Activated CD4-positive, CD25-positive, alpha-beta regulatory T cell treated with anti-CD3 and anti-CD28 coated beads, Interleukin-2, amount 50 U/mL, for 72 hours (primary cell): ENCODE data around the gene CHCHD3.

Experiments used
- DNase-seq: peaks from one replicate; pipeline ENCODE4 v3.0.0; 2021

CHCHD3 gene

DNA sequence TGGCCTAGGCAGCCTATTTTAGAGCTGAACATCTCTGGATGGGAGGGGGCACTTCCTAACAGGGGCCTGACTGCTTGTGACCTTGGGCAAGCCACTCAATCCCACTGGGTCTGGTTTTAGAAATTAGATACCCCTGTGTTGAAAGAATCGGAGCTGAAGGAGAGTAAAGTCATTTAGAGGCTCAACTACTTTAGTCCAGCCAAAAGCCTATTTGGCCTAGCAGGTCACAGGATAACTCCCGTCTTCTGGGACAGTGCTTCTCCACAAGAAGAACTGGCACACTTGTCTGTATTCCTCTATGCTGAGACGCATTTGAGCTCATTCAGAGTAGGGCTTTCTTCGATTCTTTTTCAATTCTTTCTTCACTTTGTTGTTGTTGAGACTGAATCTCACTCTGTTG lies 224.2 kb downstream of the CHCHD3 start:
- no peak for DNase-seq

GRCh38 chr7:132857031-132857430 lies 224.9 kb downstream of the CHCHD3 start:
- DNase-seq, result no peak

- no peak for DNase-seq
Measured at GRCh38 chr7:132856416-132856815, 225.5 kb downstream of the CHCHD3 start.

GRCh38 chr7:132855901-132856300 lies 226.0 kb downstream of the CHCHD3 start:
- DNase-seq, result no peak

- DNase-seq, result no peak
Measured at GRCh38 chr7:132854238-132854637, 227.7 kb downstream of the CHCHD3 start.

DNA sequence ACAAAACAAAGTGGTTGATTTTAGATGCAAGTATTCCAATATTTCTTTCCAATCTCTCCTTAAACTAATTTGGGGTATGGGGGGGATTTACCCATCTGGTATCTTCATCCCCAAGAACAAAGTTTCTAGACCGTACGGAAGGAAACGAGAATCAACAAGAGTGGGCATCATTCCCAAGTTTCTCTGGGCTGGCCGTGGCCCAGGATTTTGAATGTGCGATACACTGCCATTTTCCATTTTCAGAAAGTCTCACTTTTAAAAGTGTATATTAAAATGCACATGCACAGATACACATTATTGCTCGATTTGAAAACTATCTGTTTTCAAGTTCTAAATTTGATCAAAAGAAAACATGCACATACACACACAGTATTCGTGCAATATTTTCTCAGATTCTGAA lies 234.5 kb downstream of the CHCHD3 start:
- DNase-seq, result no peak

DNA sequence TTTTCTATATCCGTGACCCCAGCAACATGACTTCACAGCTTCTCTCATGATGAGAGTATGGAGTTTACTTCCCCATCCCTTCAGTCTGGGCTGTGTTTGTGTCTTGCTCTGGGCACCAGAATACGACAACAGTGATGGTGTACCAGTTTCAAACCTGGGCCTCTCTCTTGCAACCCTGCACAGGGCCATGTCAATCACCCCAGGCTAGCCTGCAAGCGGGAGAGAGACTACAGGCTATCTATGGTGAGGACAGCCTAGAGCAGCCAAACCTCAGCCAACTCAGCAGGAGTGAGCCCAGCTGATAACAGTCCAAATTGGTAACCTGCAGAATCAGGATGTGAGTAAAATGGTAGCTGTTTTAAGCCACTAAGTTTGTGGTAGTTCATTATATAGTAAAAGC lies 235.8 kb downstream of the CHCHD3 start:
- no peak for DNase-seq

DNA sequence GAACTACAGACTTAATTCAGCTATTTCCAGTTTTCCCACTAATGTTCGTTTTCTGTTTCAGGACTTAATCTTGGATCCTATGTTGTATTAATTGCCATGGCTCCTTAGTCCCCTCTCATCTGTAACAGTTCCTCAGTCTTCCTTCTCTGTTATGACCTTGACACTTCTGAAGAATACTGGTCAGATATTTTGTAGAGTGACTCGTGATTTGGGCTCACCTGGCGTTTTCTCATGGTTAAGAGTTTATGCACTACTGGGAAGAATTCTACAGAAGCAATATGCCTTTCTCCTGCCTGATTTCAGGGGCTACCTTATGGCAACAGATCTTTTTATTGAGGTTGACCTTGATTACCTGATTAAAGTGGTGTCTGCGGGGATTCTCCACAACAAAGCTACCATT lies 239.4 kb downstream of the CHCHD3 start:
- DNase-seq, result no peak

DNA sequence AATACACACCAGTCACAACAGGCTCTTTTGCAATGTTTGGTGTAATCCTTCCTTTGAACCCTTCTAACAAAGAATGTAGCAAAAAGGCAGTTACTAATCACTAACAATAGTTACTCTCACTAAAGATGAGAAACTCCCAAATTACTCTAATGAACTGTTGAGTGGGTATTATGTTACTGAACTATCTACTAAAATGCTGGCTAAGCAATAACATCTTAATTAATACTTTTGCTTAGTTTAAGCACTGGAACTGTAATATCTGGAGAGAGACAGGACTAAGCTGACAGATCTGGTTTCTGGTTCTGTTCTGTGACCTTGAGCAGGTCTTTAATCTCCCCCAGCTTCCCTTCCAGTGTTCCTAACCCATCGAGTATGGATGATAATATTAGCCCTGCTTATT lies 241.7 kb downstream of the CHCHD3 start:
- DNase-seq, result no peak

GRCh38 chr7:132838313-132838712 lies 243.6 kb downstream of the CHCHD3 start:
- no peak for DNase-seq

- no peak for DNase-seq
Measured at GRCh38 chr7:132837529-132837928, 244.4 kb downstream of the CHCHD3 start.

DNA sequence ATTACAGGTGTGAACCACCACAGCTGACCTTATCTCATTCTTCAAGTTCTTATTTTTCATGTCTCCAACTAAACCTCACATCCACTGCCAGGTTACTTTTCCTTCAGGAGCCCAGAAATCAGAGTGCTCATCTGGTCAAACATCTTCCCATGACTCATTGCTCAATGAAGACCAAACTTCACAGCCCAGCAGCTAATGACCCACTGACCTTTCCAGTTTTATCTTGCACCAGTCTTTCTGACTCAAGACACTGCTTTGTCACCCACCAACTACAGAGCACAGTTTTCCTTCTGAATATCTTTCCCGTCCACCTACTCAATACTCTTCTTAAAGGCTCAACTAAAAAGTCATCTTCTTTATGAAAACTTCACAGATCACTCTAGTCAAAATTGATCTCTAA lies 245.1 kb downstream of the CHCHD3 start:
- DNase-seq, result no peak

- no peak for DNase-seq
Measured at GRCh38 chr7:132830941-132831340, 250.9 kb downstream of the CHCHD3 start.

- DNase-seq, result no peak
Measured at GRCh38 chr7:132828502-132828901, 253.4 kb downstream of the CHCHD3 start.

DNA sequence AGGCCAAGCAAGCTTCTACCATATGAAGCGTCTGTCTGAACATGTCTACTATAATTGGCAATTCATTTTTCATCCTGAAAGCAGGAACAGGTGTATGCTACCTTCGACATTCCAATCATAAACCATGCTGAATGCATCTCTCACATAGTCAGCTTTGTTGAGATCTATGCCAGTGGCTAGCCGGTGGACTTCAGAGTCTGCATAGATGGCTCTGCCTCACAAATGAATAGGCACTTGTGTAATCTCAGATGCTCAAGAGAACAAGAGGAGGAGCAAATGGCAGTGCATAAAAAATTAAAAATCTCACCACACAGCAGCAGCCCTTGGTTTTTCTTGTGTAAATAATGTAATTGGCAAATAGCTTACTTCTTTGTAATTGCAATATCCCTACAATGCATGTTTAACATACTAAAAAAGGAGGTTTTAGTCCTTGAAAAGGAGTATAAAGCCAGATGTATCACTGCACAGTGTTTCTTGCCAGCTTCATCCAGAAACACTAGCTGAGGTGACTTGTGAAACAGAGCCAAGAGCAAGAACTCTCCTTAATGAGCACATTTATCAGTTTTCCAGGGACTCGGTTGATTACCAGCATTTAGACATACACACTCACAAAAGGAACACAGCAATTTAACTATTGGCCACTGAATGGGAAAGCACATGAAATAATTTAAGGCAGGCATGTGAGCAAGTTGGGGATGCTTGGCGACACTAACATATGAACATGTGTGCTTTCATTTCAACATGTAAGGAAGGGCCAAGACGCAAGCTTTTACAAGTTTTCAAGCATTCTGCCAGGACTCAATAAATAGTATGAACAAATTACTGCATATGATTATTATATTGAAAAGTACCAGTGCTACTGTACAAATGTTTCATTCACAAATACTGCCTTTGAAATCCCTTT lies 255.7 kb downstream of the CHCHD3 start:
- no peak for DNase-seq

DNA sequence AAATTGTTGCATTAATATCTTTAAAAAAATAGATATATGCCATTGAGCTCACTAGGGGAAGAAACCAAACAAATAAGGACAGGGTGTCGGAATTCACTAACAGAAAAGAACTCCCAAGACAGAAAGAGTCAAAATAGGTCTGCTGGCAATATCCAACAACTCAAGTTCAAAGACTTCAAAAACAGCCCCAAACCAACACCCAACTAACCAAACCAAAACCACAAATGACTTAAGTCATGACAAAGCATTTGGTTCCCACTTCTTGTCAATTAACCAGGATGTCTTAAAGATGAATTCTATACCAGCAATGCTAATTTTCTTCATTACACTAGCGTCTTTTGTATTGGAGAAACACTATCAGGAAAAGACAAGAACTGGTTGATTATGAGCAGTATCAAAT lies 256.7 kb downstream of the CHCHD3 start:
- DNase-seq, result no peak

DNA sequence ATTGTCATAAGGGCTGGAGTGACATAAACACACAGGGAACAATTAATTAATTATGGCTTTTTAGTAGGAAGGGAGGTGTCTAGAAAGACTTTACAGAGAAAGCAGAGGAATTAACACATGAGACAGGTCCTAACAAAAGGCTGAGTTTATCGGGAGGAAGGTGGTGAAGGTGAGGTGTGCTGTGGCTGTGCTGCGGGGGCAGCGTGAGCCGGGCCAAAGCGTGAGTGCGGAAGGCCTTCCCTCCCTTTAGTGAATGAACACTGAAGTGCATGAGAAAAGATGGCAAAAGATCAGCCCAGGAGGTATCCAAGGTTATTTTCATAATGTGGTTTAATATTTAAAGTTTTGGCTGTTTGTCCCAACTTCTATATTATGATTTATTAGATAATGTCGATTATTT lies 262.2 kb downstream of the CHCHD3 start:
- no peak for DNase-seq

GRCh38 chr7:132817949-132818348 lies 263.9 kb downstream of the CHCHD3 start:
- no peak for DNase-seq

- DNase-seq, result no peak
Measured at GRCh38 chr7:132815696-132816311, 266.1 kb downstream of the CHCHD3 start.

GRCh38 chr7:132815130-132815529 lies 266.8 kb downstream of the CHCHD3 start:
- DNase-seq, result no peak

DNA sequence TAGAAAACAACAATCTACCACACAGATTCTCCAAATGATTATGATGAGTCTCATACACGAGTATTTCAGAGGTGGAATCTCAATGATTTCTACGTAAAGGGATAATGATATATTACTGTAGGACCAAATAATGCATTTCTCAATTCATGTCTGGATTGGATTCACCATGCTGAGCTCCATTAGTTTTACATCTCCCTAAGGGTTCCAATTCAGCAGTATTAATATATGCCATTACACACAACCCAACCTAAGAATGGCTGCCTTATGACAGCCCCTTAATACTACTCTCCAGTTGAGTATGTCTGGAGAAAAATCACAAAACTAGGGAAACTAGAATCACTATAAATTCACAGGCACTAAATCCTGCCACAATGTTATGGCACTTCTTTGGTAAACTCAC lies 271.3 kb downstream of the CHCHD3 start:
- DNase-seq, result no peak

- DNase-seq, result no peak
Measured at GRCh38 chr7:132806834-132807233, 275.1 kb downstream of the CHCHD3 start.

- DNase-seq, result no peak
Measured at GRCh38 chr7:132805766-132806165, 276.1 kb downstream of the CHCHD3 start.

DNA sequence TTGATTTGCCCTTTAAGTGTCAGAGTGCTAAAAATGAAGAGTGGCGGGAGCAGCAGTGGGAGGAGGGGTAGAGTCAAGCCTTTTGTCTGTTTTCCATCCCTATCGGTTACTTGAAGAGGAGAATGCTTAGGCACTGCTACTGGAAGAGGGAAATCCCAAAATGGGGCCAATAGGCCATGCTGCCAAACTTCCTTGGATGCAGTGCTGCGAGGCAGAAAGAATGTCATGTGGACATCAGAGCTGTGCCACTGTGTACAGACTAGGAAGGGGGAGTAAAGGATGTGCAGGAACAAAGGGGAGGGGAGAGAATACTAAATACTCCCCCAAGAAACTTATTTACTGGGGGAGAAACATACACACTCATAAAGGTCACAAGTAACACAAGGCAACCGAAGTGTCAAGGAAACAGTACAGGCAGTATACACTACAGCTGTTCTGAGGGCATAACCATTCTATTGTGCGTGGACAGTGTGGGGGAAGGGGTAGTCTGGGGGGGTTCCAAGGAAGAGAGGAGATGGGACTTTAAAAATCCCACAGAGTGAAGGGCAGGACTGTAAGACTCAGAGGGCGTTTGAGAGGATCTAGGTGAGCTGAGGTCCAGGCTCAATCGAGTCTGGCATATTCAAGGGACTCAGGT lies 276.9 kb downstream of the CHCHD3 start:
- DNase-seq, result no peak
